NCI-H345 treated with DMSO at 0.1 percent for 48 hours (cell line): ENCODE data around the gene ANO10.
"Not testable (repeated sequence)": the region's sequence is repeated elsewhere in the genome, so short reads cannot be mapped to it uniquely, and the experiment has no call there.

Source experiments
- DNase-seq: peaks from one replicate; lab custom pipeline; 2025; ENCODE audit not compliant: unreplicated experiment; lab: John Stamatoyannopoulos, UW

Gene ANO10

GRCh38 chr3:43522727-43523362, 99.0 kb downstream of the ANO10 start:
- no peak for DNase-seq

GRCh38 chr3:43521941-43522340, 99.9 kb downstream of the ANO10 start:
- no peak for DNase-seq

GRCh38 chr3:43518515-43518914, 103.3 kb downstream of the ANO10 start:
- not testable (repeated sequence) for DNase-seq

- no peak for DNase-seq
These were observed 105.7 kb downstream of the ANO10 start for GRCh38 chr3:43515970-43516635.

GRCh38 chr3:43515208-43515917, 106.4 kb downstream of the ANO10 start:
- no peak for DNase-seq

- DNase-seq: no peak
These were observed 108.9 kb downstream of the ANO10 start for GRCh38 chr3:43512754-43513404.

GRCh38 chr3:43506644-43507043, 115.2 kb downstream of the ANO10 start:
- no peak for DNase-seq

GRCh38 chr3:43505351-43505750, 116.5 kb downstream of the ANO10 start:
- no peak for DNase-seq

- peak; percentile 1 for DNase-seq
These were observed 118.6 kb downstream of the ANO10 start for GRCh38 chr3:43503067-43503728.

- no peak for DNase-seq
These were observed 122.6 kb downstream of the ANO10 start for GRCh38 chr3:43499256-43499655.

GRCh38 chr3:43497905-43498365, 123.9 kb downstream of the ANO10 start:
- no peak for DNase-seq

- no peak for DNase-seq
These were observed 124.4 kb downstream of the ANO10 start for GRCh38 chr3:43497422-43497821.

GRCh38 chr3:43496740-43497375, 125.0 kb downstream of the ANO10 start:
- no peak for DNase-seq

- not testable (repeated sequence) for DNase-seq
These were observed 128.9 kb downstream of the ANO10 start for GRCh38 chr3:43492932-43493331.

- not testable (repeated sequence) for DNase-seq
These were observed 130.0 kb downstream of the ANO10 start for GRCh38 chr3:43491807-43492206.

- no peak for DNase-seq
These were observed 131.1 kb downstream of the ANO10 start for GRCh38 chr3:43490640-43491185.

- DNase-seq: no peak
These were observed 131.9 kb downstream of the ANO10 start for GRCh38 chr3:43489930-43490329.

GRCh38 chr3:43485931-43486330, 135.9 kb downstream of the ANO10 start:
- DNase-seq: no peak

- no peak for DNase-seq
These were observed 136.8 kb downstream of the ANO10 start for GRCh38 chr3:43484926-43485488.

- DNase-seq: no peak
These were observed 140.4 kb downstream of the ANO10 start for GRCh38 chr3:43481375-43481774.
